ENCODE results near the gene ARFGEF3. TPM values are rescaled to one million over a fixed set of nuclear protein-coding genes. Genes with fewer than 3 reads are reported as not detected.

Gene ARFGEF3
- total and polyA plus RNA-seq, 2 experiments from 2014 or later = 5.8 to 24.6 TPM

DNA sequence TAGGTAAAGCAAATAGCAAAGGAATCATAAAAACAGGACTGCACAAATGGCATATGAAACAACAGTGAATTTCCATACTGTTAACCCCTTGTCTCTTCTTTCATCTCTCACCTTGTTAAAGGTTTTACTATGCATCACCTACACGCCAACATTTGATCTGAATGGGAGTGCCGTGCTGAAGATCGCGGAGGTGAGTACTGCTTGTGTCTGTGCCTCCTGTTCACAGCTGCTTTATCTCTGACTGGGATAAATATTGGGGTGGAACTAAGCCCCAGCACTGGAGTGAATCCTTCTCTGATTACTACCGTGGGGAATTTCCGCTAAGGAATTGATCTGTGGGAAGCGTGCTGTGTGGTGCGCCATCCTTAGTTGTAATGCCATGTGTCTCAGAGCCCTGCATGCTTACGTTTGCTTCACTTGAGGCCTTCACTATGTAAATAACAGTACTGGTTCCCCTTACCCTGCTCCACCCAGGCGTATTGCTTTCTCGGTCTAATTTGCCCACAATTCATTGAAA lies 68.0 kb downstream of the ARFGEF3 start:
- Histone ChIP-seq H3K4me1 (ENCODE audit: insufficient read depth) (no peaks in the 10 kb centered on the region), H3K79me2 (replicated peaks; ENCODE audit: insufficient read depth) (no peaks in the 10 kb centered on the region), H4K20me1 (replicated peaks; ENCODE audit: insufficient read depth) (no peaks in the 10 kb centered on the region), H3K4me2 (no peak overlapping the region), H3K36me3 (ENCODE audit: insufficient read depth) (no peaks in the 10 kb centered on the region), H3F3A (replicated peaks; ENCODE audit: low read depth) (no peaks in the 10 kb centered on the region), H3K27ac (ENCODE audit: low read depth) (no peak overlapping the region), H2AFZ (no peak overlapping the region), H3K27me3 (ENCODE audit: insufficient read depth) (no peaks in the 10 kb centered on the region), H3K9me2 (ENCODE audit: insufficient read depth) (no peaks in the 10 kb centered on the region), H3K4me3 (no peak overlapping the region)
- H3K9me3 Mint-ChIP-seq = no peaks in the 10 kb centered on the region
- no peaks in the 10 kb centered on the region for H3K36me3 Mint-ChIP-seq (ENCODE audit: low read depth)
- peaks cover 28% of the 10 kb centered on the region for H3K4me1 Mint-ChIP-seq
- ATAC-seq (peak; percentile 28; the same call in 1 of the 3 replicates), DNase-seq (ENCODE audit: low spot score) (no peak)
- TF ChIP-seq, protein P1, sequence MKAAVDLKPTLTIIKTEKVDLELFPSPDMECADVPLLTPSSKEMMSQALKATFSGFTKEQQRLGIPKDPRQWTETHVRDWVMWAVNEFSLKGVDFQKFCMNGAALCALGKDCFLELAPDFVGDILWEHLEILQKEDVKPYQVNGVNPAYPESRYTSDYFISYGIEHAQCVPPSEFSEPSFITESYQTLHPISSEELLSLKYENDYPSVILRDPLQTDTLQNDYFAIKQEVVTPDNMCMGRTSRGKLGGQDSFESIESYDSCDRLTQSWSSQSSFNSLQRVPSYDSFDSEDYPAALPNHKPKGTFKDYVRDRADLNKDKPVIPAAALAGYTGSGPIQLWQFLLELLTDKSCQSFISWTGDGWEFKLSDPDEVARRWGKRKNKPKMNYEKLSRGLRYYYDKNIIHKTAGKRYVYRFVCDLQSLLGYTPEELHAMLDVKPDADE (IDR thresholded peaks at IDR 0.05) = no peak
- TF ChIP-seq CREB1 (CRISPR knock-in tag; IDR thresholded peaks at IDR 0.05; ENCODE audit: low read depth) (no peak), NANOG (IDR thresholded peaks at IDR 0.05; ENCODE audit: borderline replicate concordance) (no peak), POLR2AphosphoS5 (IDR thresholded peaks at IDR 0.05; ENCODE audit: low read depth) (no peak)
- TF ChIP-seq, protein P2, sequence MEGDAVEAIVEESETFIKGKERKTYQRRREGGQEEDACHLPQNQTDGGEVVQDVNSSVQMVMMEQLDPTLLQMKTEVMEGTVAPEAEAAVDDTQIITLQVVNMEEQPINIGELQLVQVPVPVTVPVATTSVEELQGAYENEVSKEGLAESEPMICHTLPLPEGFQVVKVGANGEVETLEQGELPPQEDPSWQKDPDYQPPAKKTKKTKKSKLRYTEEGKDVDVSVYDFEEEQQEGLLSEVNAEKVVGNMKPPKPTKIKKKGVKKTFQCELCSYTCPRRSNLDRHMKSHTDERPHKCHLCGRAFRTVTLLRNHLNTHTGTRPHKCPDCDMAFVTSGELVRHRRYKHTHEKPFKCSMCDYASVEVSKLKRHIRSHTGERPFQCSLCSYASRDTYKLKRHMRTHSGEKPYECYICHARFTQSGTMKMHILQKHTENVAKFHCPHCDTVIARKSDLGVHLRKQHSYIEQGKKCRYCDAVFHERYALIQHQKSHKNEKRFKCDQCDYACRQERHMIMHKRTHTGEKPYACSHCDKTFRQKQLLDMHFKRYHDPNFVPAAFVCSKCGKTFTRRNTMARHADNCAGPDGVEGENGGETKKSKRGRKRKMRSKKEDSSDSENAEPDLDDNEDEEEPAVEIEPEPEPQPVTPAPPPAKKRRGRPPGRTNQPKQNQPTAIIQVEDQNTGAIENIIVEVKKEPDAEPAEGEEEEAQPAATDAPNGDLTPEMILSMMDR (conservative IDR thresholded peaks at IDR 0.05; ENCODE audit: low read depth in 2 of 2) = no peak
- no peak overlapping the region for H3K27ac Mint-ChIP-seq
- H3K27me3 Mint-ChIP-seq (ENCODE audit: insufficient read depth, low read depth, poor library complexity) = no peaks in the 10 kb centered on the region
- no peak overlapping the region for H3K4me3 Mint-ChIP-seq

GRCh38 chr6:138230221-138230620 lies 68.5 kb downstream of the ARFGEF3 start:
- Mint-ChIP-seq H3K36me3 (ENCODE audit: low read depth) (no peaks in the 10 kb centered on the region), H3K4me1 (peaks cover 28% of the 10 kb centered on the region), H3K27me3 (ENCODE audit: insufficient read depth, low read depth, poor library complexity) (no peaks in the 10 kb centered on the region), H3K27ac (no peak overlapping the region), H3K4me3 (no peak overlapping the region), H3K9me3 (no peaks in the 10 kb centered on the region)
- H3K9me2 ChIP-seq (ENCODE audit: insufficient read depth) = no peaks in the 10 kb centered on the region
- ATAC-seq (no peak), DNase-seq (ENCODE audit: low spot score) (no peak)
- H3K27me3 ChIP-seq (ENCODE audit: insufficient read depth) = no peaks in the 10 kb centered on the region
- H2AFZ ChIP-seq = no peak overlapping the region
- H3K36me3 ChIP-seq (ENCODE audit: insufficient read depth) = no peaks in the 10 kb centered on the region
- no peaks in the 10 kb centered on the region for H3F3A ChIP-seq (replicated peaks; ENCODE audit: low read depth)
- no peaks in the 10 kb centered on the region for H3K79me2 ChIP-seq (replicated peaks; ENCODE audit: insufficient read depth)
- no peaks in the 10 kb centered on the region for H4K20me1 ChIP-seq (replicated peaks; ENCODE audit: insufficient read depth)
- no peak overlapping the region for H3K4me3 ChIP-seq
- TF ChIP-seq NANOG (IDR thresholded peaks at IDR 0.05; ENCODE audit: borderline replicate concordance) = no peak
- TF ChIP-seq, protein P1 (IDR thresholded peaks at IDR 0.05) = no peak
- no peak for TF ChIP-seq POLR2AphosphoS5 (IDR thresholded peaks at IDR 0.05; ENCODE audit: low read depth)
- TF ChIP-seq EZH2phosphoT487 (IDR thresholded peaks at IDR 0.05; ENCODE audit: unreplicated experiment) = no peak
- TF ChIP-seq EZH2 (IDR thresholded peaks at IDR 0.05; ENCODE audit: low read depth, unreplicated experiment) = no peak
- TF ChIP-seq, protein P2 (conservative IDR thresholded peaks at IDR 0.05; ENCODE audit: low read depth in 2 of 2) = no peak
- no peak for TF ChIP-seq JUNB (IDR thresholded peaks at IDR 0.05; ENCODE audit: unreplicated experiment)
- TF ChIP-seq, protein P3, sequence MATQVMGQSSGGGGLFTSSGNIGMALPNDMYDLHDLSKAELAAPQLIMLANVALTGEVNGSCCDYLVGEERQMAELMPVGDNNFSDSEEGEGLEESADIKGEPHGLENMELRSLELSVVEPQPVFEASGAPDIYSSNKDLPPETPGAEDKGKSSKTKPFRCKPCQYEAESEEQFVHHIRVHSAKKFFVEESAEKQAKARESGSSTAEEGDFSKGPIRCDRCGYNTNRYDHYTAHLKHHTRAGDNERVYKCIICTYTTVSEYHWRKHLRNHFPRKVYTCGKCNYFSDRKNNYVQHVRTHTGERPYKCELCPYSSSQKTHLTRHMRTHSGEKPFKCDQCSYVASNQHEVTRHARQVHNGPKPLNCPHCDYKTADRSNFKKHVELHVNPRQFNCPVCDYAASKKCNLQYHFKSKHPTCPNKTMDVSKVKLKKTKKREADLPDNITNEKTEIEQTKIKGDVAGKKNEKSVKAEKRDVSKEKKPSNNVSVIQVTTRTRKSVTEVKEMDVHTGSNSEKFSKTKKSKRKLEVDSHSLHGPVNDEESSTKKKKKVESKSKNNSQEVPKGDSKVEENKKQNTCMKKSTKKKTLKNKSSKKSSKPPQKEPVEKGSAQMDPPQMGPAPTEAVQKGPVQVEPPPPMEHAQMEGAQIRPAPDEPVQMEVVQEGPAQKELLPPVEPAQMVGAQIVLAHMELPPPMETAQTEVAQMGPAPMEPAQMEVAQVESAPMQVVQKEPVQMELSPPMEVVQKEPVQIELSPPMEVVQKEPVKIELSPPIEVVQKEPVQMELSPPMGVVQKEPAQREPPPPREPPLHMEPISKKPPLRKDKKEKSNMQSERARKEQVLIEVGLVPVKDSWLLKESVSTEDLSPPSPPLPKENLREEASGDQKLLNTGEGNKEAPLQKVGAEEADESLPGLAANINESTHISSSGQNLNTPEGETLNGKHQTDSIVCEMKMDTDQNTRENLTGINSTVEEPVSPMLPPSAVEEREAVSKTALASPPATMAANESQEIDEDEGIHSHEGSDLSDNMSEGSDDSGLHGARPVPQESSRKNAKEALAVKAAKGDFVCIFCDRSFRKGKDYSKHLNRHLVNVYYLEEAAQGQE (IDR thresholded peaks at IDR 0.05; ENCODE audit: unreplicated experiment) = no peak
- TF ChIP-seq CREB1 (CRISPR knock-in tag; IDR thresholded peaks at IDR 0.05; ENCODE audit: low read depth) = no peak
- no peak for TF ChIP-seq ZNF114 (CRISPR knock-in tag; IDR thresholded peaks at IDR 0.05)
- TF ChIP-seq ZNF331 (CRISPR knock-in tag; IDR thresholded peaks at IDR 0.05; ENCODE audit: low read depth) = no peak
- TF ChIP-seq STAT1 (IDR thresholded peaks at IDR 0.05; ENCODE audit: unreplicated experiment) = no peak
- no peaks in the 10 kb centered on the region for H3K4me1 ChIP-seq (ENCODE audit: insufficient read depth)
- H3K27ac ChIP-seq (ENCODE audit: low read depth) = no peak overlapping the region
- H3K4me2 ChIP-seq = no peak overlapping the region
